Inflammatory macrophage treated with lipopolysaccharide for 1 hour (primary cell): ENCODE measurements around the gene FAM107B.

Experiments
- DNase-seq, 2 donors: peaks; one replicate each; pipeline ENCODE4 v3.0.0-alpha.2; 2020 to 2022

The FAM107B gene

GRCh38 chr10:14527134-14527844 is 247.4 kb downstream of the FAM107B start:
- no peak for DNase-seq

- no peak for DNase-seq
Observed at GRCh38 chr10:14526326-14526725, 248.4 kb downstream of the FAM107B start.

- peak in 1 of 2 donors; percentile 9 for DNase-seq
Observed at GRCh38 chr10:14524691-14525324, 249.9 kb downstream of the FAM107B start.

GRCh38 chr10:14523286-14523685 is 251.4 kb downstream of the FAM107B start:
- no peak for DNase-seq

DNA sequence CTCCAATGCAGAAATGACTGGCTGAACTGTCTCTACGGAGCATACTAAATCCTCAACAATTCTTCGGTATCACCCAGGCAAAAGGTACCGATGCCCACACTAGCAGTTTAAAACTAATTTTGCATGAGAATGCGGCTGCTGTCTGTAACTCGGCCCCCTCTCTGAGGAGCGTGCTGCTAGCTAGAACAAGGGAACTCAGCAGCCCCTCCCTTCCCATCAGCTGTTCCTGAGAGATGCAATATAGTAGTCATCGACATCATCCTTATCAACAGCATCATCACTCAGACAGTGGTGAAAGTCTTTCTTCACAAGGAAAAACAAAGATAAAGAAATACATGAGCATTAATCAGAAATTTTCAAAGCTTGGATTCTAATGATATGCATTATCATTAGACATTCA is 254.9 kb downstream of the FAM107B start:
- DNase-seq: no peak

DNA sequence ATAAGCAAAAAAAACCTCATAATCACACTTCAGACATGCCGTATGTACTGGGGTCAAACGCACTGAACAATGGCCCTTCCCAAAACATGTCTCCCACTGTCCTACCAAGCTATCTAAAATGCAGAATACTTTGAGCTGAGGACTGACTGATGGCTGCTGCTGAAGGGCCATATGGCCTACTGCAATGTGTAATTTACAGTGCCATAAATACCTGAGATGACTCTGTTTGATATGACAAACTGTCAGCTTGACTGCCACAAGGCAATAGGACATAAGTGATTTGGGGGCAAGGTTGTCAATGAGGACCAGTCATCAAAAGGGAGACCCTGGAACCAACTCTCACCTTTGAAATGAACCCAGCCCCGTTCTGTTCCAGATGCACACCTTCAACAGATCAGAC is 256.5 kb downstream of the FAM107B start:
- no peak for DNase-seq

DNA sequence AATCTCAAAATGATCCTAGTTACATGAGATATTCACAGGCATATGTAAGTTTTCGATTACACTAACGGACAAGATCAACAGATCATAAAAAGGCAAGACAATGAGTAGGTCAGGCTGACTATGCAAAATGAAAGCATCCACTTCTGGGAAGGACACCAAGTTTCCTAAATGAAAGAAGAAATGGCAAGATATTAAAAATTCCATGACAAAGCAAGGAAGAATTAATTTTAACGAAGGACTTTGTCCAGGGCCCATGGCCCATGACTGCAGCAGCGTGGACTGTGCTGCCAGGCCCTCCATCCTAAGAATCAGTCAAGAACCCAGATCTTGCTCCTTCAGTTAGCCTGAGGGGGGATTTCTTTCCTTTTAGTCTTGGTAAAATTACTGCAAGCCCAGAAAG is 261.6 kb downstream of the FAM107B start:
- no peak for DNase-seq

DNA sequence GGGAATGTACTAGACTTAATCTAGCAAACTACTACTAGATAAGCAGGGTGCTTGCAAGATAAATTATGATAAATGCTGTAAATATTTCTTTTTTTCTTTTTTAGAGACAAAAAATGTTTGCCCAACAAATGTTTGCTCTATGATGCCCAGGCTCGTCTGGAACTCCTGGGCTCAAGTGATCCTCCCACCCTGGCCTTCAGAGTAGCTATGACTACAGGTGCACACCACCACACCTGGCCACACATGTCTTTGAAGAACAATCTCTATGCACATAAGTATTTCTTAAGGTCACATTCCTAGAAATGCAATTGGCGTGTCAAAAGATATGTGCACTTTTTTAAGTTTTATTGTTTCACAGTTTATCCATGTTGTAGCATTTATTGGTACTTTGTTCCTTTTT is 264.4 kb downstream of the FAM107B start:
- DNase-seq: no peak

GRCh38 chr10:14508725-14509124 is 266.0 kb downstream of the FAM107B start:
- no peak for DNase-seq

DNA sequence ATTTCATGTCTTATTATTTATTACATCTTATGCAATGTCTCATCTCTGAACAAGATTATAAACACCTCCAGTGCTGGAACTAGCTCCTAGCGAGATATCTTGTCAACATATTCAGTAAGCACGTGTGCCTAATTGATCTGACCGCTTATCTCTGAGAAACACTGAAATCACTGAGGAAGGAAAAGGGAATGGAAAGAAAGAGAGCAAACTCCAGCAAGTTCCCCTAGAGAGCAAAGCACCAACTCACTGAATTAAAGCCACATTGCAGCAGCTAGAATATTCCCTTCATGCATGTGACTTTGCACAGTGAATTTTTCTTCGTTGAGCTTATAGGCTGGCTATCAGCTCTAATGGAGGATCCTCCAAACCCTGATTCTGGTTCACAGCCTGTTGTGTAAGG is 266.9 kb downstream of the FAM107B start:
- DNase-seq: no peak

GRCh38 chr10:14507176-14507575 is 267.5 kb downstream of the FAM107B start:
- DNase-seq: no peak

- DNase-seq: no peak
Observed at GRCh38 chr10:14502431-14502830, 272.3 kb downstream of the FAM107B start.

- peak; percentile 13 to 14 for DNase-seq
Observed at GRCh38 chr10:14500172-14500765, 274.4 kb downstream of the FAM107B start.

DNA sequence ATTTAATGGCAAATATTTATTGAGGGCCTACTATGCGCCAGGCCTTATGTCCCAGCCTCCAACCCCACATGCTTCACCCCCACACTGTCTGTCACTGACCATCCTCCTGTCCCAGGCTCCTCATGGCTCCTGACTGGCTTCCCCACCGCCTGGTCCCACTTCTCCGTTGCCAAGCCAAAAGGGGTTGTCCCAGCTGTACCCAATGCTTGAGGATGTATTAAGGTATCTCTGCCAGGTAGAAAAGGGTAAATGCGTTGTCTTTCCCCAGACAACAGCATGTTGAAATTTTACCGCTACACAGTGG is 275.1 kb downstream of the FAM107B start:
- no peak for DNase-seq

DNA sequence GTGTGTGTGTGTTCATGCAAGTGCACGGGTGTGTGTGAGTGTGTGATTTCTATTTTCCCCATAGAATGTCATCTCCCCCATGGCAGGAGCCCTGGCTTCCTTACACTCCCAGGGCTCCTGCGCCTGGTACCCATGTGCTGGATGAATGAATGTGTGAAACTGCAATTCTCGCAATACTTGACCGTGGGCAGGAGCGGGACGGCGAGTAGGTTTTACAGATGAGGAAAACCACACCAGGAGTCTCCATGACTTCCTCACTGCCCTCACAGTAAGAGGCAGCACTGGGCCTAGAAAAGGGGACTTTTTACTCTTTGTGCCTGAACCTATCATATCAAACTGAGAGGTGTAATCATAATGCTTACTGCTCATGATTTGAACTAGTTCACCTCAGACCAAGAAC is 276.4 kb downstream of the FAM107B start:
- DNase-seq: peak; percentile 38 to 58

DNA sequence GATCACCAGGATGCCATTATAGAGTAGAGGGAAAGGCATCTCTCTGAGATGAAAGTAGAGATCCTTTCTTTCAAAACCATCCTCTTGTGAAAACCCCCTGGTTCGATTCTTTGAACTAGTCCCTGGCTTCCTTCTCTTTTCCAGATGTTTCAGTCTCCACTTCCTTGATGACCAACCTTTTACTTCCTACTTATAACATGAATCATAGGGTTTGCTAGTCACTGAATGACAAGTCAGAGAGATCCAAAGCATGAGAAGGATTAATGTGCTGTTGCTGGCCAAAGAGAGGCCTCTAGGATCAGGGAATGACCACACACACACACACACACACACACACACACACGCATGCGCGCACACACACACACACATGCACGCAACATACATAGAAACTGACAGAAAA is 282.9 kb downstream of the FAM107B start:
- DNase-seq: peak; percentile 25 to 45

- no peak for DNase-seq
Observed at GRCh38 chr10:14489522-14490177, 285.0 kb downstream of the FAM107B start.

- no peak for DNase-seq
Observed at GRCh38 chr10:14487488-14487883, 287.2 kb downstream of the FAM107B start.

- DNase-seq: no peak
Observed at GRCh38 chr10:14486777-14487487, 287.8 kb downstream of the FAM107B start.

DNA sequence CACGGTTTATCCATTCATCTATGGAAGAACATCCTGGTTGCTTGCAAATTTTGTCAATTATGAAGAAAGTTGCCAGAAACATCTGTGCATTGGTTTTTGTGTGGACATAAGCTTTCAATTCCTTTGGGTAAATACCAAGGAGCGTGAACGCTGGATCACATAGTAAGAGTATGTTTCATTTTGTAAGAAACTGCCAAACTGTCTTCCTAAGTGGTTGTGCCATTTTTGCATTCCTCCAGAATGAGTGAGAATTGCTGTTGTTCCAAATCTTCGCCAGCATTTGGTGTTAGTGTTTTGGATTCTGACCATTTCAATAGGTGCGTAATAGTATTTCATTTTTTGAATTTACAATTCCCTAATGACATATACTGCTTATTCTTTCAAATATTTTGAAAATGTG is 288.7 kb downstream of the FAM107B start:
- no peak for DNase-seq

- no peak for DNase-seq
Observed at GRCh38 chr10:14483417-14483816, 291.3 kb downstream of the FAM107B start.

GRCh38 chr10:14481752-14482151 is 292.9 kb downstream of the FAM107B start:
- no peak for DNase-seq

DNA sequence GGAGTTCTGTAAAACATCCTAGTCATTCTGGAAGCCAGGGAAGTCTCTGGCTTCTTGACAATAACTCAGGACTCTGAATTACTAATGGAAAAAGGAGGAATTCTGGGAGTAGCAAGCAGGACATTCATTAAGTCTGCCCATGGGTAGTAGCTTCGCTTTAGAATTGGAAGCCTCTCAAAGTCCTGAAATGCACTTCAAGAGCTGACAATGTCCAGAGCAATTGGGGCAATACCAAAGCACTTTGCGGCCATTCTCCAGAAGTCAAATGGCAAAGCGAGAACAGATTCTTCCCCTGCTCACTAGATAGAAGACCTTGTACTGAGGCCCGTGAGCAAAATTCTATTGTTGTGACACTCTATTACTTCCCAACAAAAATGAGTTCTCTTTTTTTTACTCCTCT is 293.7 kb downstream of the FAM107B start:
- no peak for DNase-seq
